HEK293T (cell line): Measurements from ENCODE around the gene ETV6.

Source experiments
- BHLHE40 ChIP-seq: fragments of 450-650 bp; IDR thresholded peaks from 2 replicates; pipeline ENCODE4 v1.6.1; 2016; ENCODE audit warnings: mild to moderate bottlenecking, moderate library complexity, borderline replicate concordance
- FOXA1 ChIP-seq: fragments of 450-650 bp; IDR thresholded peaks from 2 replicates; pipeline ENCODE4 v1.6.1; 2016; ENCODE audit warnings: mild to moderate bottlenecking
- FOXK2 ChIP-seq: fragments of 450-650 bp; IDR thresholded peaks from 2 replicates; pipeline ENCODE4 v1.6.1; 2016; ENCODE audit warnings: mild to moderate bottlenecking
- LEF1 ChIP-seq: fragments of 450-650 bp; IDR thresholded peaks from 2 replicates; pipeline ENCODE4 v1.6.1; 2017; ENCODE audit warnings: mild to moderate bottlenecking, borderline replicate concordance
- SP1 ChIP-seq: fragments of 450-650 bp; IDR thresholded peaks from 2 replicates; pipeline ENCODE4 v1.6.1; 2017
- SUZ12 ChIP-seq: fragments of 450-650 bp; IDR thresholded peaks from 2 replicates; pipeline ENCODE4 v1.6.1; 2016; ENCODE audit warnings: mild to moderate bottlenecking
- TF ChIP-seq, protein P1 (sequence below): fragments of 450-650 bp; IDR thresholded peaks from 2 replicates; pipeline ENCODE4 v1.6.1; 2016

DNA sequence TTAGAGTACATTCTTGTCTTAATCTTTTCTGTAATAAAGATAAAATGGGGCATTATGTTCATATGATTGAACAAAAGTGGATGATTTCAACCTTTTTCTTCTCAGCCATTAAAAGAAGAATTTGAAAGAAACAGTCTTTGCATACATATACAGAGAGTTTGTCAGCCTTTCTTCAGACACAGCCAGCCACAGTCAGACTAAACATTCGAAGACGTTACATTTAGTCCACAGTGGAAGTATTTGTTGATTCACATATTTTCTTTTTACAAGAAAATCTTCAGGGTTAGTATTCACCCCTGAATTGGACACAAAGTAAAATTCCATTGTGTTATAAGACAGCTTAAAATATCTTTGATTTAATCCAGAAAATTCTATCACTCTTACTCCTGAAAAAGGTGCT is 36.2 kb downstream of the ETV6 start:
- TF ChIP-seq BHLHE40, result no peak
- no peak for TF ChIP-seq FOXA1
- TF ChIP-seq FOXK2, result no peak
- no peak for TF ChIP-seq SP1
- TF ChIP-seq, protein P1, sequence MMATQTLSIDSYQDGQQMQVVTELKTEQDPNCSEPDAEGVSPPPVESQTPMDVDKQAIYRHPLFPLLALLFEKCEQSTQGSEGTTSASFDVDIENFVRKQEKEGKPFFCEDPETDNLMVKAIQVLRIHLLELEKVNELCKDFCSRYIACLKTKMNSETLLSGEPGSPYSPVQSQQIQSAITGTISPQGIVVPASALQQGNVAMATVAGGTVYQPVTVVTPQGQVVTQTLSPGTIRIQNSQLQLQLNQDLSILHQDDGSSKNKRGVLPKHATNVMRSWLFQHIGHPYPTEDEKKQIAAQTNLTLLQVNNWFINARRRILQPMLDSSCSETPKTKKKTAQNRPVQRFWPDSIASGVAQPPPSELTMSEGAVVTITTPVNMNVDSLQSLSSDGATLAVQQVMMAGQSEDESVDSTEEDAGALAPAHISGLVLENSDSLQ, result no peak
- TF ChIP-seq LEF1, result no peak
- no peak for TF ChIP-seq SUZ12
